HL-60/S4 treated with retinoic acid at 250 ng/mL for 4 days and 3 days (cell line): ENCODE measurements around the gene TCERG1L.
"Not testable (repeated sequence)": the region's sequence is repeated elsewhere in the genome, so short reads cannot be mapped to it uniquely, and the experiment has no call there.

Source experiments
- in situ Hi-C: fragments of 300-500 bp; cut with MboI; formaldehyde crosslinking; loops from 2 replicates; pipeline ENCODE4 v1.7.0; 2022; ENCODE audit warnings: low sequenced_read_pairs

The TCERG1L gene

DNA sequence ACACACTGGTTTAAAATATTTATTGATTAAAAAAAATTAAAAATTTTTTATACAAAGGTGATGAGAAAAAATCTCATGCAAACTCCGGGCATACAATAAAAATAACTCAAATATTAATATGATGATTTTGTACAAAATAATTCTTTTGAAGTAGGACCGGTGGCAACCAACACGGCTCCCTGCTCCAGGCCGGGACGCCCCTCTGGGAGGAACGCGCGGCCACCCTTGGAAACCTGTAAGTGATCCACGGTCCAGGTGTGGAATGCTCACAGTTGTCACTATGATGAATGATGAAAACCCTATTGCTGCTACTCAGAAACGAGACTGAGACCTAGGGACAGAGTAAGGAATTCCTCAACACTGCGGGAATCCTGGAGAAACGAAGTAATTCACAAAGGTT, 219.1 kb downstream of the TCERG1L start:
- in situ Hi-C loops = no loop called here

DNA sequence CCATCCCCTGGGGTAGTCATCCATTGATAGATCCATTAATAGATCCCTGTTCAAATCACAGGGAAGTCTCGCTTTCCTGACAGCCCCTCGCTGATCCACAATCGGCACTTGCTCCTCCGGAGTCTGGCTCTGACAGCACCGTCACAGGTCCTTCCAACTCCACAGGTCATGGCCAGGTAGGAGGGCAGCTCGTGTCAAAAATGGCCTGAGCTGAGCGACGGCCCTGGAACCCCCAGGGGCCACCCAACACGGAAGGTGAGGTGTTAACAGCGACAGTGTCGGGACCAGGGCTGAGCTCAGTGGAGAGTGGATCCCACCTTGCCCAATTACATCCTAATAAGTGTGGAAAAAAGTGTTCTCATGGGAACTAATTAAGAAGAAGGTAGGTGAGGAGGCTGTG, 219.8 kb downstream of the TCERG1L start:
- in situ Hi-C loops = no loop called here

DNA sequence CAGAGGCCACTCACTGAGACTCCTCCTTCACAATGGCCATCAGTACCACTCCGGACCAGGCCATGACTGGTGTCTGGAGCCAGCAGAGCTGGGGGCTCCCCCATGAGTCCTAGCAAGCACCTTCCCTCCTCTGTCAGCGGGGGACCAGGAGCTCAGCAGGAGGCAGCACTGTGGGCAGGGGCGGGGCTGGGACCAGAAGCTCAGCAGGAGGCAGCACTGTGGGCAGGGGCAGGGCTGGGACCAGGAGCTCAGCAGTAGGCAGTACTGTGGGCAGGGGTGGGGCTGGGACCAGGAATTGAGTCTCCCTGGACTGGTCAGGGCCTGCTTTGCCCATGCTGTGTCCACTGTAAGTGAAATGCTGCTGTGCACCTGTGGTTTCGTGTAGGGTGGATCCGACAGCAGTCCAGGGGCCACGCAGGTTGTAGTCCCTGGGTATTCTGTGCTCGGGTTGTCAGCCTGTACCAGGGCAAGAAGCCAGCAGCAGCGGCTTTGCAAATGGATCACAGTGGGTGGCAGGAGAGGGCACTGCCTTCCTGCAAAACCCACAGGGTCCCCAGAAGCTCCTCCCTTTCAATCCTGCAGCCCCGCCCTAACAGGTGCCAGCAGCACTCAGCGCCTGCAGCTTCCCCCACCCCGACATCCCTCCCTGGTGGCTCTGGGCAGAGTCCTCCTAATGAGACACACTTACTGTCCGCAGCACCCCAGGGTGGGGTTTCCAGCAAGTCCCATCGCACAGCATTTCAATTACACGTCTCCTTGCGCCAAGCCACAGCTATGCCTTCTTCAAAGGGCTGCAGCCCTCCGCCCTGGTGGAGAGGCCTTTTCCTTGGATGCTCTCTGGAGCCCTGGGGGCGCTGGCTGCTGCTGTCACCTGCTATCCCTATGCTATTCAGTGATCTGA, 220.5 kb downstream of the TCERG1L start:
- in situ Hi-C loops = no loop called here

DNA sequence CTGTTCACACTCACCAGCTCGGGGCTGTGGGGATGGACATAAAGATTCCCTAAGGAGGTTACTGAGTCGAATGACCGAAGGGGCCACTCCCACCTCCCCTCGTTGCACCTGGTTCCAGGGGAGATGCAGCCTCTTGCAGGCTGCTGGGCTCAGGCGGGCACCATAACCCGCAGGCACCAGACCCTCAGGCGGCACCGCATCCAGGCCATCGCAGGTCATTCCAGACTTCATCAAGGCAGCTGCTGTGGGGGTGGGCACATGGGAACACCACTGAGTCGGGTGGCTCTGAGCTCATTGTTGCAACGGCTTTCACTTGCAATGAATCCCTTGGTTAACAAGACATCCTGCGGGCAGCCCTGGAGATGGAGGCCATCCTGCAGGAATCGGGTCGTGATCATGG, 221.7 kb downstream of the TCERG1L start:
- in situ Hi-C loops = no loop called here

DNA sequence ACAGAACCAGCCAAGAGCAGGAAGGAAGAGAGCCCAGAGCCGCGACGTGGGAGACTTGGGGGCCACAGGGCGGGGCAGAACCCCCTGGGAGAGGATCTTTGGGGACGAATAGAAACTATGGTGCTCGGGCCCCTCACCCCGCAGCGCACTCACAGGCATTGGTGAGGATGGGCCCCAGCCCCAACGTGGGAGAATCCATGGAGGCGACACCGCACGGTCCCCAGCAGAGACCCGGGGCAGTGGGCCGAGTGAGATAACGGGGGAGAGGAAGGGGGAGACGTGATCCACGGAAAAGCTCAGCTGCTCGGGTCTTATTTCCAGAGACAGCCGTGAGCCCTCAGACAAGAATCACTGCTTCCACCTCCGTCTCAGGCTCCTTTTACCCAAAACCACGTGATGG, 222.4 kb downstream of the TCERG1L start:
- in situ Hi-C loops = no loop called here

DNA sequence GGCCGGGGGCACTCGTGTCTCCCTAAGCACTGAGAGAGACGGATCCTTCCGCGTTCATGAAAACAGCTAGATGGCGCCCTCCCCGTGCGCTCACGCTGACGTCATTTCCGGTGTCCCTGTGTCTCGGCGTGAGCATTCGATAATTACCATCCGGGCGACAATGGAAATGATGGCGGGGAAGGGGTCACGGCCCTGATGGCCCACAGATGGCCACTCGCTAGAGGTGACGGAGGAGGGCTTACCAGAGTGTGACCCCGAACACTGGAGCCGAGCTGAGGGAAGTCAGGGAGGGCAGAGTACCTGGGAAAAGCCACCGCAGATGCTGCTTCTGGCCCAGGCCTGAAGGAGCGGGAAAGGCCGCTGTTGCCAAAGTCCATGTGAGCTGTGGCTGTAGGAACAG, 222.9 kb downstream of the TCERG1L start:
- in situ Hi-C loops = no loop called here

DNA sequence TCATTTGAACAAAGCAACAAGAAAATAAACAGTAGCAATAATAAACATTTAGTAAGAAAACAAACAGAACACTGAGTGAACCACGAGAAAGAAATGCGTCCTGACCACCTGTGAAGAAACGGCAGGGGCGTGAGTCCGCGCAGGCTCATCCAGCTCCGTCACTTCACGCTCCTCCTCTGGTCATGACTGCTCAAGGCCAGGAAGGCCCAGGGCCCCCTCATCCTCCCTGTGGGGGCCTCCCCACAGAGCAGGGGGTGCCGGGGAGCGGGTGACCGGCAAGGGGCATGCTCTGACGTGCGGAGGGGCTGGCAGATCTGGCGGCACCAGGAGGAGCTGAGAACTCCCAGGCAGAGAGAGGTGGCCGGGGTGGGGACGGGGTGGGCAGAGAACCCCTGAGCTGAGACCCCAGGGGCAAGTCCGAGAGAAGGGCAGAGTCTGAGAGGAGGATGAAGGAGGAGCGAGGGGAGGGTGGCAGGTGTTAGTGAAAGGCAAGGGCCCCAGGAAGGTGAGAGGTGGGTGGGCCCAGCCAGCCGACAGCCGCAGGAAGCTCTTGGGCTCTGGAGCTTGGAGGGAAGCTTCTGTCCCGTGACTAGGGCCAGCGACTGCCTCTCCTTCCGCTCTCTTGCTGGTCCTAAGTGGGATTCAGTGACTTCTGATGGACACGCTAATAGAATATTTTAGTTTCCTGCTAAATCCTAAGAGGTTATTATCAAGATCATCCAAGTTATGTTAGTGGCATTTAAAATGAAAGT, 223.9 kb downstream of the TCERG1L start:
- in situ Hi-C loops = no loop called here

DNA sequence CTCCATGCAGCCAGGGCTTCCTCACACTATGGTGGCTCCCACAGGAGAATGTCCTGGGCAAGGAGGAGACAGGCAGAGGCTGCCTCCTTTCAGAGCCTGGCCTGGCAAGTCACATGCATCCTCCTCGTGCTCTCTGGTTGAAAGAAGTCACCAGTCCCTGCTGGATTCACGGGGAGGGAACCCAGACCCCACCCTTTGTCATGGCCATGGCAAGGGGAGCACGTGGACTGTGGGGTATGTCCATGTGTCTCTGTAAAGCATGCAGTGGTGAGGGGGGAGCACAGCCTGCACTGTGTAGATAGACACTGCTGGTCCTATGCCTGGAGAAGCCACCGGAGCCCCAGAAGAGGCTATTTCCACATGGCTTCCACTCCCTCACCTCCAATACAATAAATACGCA, 225.0 kb downstream of the TCERG1L start:
- in situ Hi-C loops = no loop called here

DNA sequence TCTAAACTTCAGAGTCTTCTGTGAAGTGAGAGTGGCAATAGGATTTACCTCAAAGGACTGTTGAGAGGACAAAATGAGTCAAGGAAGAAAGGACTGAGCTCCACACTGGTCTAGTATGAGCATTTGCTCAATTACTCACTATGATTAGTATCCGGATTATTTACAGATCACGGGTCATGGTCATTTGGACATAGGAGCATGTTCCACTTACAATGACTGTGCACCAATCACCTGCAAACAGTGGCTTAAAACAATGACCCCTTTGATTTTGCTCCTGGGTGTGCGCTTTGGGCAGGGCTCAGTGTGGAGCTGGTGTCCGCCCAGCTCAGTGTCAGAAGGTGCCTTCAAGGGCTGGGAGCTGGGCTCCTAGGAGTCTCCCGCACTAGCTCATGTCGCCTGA, 225.4 kb downstream of the TCERG1L start:
- in situ Hi-C loops = no loop called here

DNA sequence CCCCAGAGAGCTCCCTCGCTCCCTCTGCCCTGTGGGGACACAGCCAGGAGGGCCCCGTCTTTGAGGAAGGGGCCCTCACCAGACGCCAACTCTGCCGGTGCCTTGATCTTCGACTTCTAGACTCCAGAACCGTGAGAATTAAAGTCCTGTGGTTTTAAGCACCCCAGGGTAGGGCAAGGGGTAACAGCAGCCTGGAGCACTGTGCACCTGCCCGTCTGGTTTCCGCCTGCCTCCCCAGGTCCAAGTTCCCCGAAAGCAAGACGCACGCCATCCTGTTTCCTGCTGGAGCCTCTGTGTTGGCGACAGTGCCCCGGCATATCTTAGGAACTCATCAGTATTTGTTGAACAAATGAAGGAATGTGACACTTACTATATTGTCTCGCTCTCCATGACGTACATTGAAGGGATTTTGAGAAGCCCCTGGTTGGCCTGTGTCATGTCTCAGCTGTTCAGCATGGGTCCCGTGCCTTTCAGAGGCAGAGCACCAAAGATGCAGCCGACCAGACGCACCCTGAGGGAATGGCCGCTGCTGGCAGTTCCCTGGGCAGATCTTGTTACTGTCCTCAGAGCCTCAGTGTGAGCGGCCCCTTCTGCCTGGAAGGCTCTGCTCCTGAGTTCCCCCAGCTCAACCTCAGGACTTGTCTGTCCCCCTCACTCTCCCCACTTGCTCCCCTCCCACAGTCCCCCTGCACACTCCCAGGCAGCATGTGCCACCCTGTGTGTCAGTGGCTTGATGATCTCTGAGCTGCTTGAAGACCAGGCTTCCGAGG, 226.2 kb downstream of the TCERG1L start:
- in situ Hi-C loops = no loop called here

DNA sequence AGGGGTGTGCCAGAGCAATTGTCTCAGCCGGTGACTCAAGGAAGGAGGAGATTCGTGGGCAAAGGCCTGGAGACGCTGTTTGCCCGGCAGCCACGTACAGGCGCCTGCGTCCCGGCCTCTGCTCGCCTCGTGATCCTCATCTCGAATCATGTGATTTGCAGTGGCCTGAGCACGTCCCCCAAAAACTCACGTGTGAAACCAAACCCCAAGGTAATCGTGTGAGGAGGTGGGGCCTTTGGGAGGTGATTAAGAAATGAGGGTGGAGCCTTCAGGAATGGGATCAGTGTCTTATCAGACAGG, 226.8 kb downstream of the TCERG1L start:
- in situ Hi-C loops = no loop called here

DNA sequence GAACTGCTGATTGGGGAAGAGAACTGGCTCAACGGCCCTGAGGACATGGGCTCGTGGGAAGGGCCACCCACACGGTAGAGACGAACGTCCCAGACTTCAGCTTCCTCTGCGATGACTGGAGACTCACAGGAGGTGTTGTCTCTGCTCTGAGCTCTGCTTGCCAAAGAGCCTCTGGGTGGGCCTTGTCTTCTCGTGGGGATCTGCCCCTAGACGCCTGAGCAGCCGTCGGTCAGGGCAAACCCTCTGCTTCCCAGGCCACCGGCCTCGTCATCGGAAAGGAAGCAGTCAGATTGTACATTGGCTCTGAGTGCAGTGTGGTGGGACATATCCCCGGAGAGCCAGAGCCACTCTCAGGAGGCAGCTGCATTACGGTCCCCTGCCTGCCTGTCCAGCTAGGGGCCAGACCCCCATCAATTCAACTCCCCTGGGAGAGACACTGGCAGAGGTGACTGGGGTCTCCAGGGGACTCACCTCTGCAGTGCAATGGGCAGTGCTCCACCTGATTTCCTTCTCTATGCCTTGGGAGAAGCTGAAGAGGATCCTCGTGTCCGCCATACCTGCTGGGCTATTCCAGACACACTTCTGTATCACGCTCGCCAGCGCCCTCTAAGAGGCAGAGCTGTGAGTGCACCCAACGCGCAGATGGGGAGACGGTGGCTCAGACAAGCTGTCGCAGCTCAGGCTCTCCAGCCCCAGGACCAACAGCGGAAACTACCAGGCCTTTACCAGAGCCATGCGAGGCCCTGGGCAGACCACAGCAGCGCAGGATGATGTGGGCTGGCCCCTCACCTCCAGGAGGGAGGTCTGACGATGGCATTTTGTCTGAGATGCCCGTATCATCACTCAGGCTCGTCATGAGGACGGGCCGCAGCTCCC, 227.4 kb downstream of the TCERG1L start:
- in situ Hi-C loops = no loop called here

DNA sequence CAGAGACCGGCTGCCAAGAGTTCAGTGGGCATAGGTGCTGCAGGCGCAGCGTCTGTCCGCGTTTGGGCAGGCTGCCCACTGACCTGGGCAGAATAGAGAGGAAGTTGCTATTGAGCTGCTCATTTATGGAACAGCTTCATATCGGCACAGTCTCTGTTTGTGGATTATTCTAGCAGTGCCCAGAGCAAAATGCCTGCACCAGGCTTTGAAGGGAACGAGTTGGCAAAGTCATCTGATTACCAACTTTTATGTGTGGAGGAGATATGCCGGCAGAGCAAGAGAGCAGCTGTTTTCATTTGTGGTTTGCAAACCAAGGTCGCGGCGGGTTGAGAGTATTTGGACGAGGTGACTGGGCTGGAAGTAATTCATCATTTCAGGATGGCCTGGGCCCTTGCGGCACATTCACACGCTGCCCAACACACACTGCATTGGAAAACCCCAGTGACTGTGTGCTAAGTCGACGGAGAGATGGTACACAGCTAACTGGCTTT, 228.5 kb downstream of the TCERG1L start:
- in situ Hi-C loops = no loop called here

DNA sequence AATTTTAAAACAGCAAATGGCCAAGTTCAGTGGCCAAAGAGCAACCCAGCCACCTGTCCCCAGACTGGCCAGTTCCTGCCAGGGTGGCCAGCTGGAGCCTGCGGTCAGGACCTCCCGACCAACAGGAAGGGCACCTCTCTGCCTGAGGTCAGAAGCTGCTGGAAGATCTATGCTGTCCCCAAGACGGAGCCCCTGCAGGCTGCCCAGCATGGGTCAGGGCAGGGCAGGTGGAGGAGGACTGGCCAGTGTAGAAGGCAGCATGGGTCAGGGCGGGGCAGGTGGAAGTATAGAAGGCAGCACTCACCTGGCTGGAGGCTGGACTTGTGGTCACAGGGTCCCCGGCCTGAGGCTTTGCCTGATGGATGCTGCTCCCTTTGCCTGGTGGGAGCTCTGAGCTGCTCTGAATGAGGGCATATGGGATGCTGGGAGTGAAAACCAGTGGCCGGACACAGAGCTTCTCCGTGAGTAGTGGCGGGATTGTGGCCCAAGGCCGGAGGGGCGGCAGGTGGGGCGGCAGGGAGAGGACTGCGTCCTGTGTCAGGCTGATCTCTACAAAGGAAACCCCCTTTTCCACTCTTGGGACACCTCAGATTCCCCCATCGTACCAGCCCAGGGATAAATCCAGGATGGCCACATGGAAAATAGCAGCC, 229.2 kb downstream of the TCERG1L start:
- in situ Hi-C loops = no loop called here

DNA sequence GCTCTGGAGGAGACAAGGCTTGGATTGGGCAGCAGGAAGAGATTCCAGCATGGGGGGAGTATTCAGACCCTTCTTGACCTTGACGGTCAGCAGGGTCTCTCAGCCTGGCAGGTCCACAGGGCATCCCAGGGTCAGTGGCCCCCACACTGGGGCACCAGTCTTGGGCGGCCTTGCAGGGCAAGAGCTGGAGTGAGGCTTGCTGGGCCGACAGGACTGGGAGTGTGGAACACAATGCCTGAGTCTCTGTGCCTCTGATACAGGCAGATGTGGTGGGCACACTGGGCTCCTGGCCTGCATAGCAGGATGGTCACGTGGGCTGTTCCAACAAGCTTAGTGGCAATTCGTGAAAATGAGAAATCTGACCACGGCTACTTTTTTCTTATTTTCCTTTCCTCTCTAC, 229.7 kb downstream of the TCERG1L start:
- in situ Hi-C loops = no loop called here

DNA sequence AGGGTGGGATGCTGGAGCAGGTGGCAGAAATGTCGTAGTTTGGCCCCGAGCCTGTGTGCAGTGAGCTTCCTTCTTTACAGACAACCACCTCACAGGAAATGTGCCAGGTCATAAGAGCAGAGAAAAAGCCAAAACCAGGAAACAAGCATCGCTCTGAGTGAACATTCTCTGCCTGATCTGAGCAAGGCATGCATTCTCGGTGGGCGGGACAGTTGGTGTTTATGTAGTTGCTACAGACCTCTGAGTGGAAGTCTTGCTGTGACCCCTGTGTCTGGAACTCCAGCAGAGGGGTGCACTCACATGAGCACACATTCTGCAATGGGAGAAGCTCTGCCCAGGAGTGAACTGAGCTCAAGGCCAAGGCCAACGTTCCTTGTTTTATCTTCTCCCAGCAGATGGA, 230.1 kb downstream of the TCERG1L start:
- in situ Hi-C loops = no loop called here

DNA sequence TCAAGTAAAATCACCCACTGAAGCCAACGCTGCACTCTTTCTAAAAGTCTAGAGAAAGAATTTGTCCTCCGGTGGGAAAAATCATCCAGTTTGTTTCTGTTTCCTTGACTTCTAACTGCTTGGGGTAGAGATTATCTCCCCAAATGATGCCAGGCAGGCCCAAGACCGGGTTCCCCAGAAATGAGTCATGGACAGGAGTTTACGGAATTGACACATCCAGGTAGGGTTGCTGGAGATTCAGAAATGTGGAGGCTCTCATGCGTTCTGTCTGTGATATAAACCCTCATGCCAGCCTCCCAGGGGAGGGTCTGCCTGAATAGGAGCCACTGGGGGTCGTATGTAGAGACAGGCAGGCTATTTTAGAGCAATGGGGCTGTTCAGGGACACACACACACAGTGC, 230.9 kb downstream of the TCERG1L start:
- in situ Hi-C loops = no loop called here

DNA sequence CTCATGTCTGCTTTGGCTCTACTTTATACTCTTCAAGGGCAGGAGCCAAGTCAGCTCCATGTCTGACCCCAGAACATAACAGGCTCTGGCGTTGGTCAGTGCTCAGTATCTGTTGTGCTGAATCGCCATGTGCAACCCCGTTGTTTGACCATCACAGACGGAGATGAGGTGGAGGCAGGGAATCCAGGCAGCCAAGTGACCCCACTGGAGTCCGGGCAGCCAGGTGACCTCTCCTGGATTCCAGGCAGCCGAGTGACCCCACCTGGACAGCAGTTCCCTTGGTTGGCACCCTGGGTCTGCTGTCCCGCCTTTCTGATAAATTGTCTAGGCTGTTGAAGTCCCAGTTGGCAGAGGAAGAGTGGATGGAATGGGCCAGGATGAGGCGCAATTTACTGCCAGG, 232.2 kb downstream of the TCERG1L start:
- in situ Hi-C loops = no loop called here

DNA sequence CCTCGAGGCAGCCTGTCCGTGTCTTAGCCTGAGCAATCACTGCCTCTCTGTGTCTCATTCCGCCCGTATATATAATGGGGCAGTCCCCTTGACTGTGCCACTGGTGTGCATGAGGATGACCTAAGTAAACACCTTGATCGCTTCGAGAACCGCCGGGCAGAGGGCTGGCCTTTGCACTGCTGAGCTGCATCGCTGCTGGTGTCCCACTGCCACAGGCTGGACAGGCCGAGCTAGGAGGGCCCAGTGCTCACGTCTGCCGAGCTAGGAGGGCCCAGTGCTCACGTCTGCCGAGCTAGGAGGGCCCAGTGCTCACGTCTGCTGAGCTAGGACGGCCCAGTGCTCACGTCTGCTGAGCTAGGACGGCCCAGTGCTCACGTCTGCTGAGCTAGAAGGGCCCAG, 232.6 kb downstream of the TCERG1L start:
- in situ Hi-C loops = not testable (repeated sequence)
